ENCODE results near the gene STX16. TPM values are rescaled to one million over a fixed set of nuclear protein-coding genes. Genes with fewer than 3 reads are reported as not detected.

Gene STX16
- total and polyA plus RNA-seq, 2 donors, result 17.4 to 97.9 TPM

DNA sequence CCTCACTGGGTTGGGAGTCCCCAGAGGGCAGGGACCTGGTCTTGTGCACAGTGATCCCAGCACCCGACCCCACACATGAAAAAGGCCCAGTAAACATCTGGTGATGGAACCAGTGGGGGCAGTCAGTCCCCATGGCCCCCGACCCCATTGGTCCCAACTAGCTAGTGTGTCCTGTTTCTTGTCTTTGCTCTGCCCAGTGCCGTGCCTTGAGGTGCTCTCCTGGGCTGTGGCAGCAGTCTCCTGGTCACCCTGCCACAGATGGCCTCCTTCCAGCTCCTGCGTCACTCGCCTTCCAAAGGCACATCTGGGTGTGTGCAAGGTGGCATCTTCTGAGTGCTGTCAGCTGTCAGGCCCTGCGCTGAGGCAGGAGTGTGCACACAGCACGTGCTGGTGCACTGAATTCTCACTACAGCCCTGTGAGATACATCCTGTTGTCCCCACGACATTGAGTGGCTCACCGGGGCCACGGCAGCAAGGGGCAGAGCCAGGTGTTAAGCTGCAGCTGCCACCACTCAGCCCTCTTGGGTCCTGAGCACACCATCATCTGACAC is 45.4 kb downstream of the STX16 start:
- no peak for DNase-seq (ENCODE audit: low read depth in 6 of 9, low spot score in 9 of 9)
- Histone ChIP-seq H3K4me3 (ENCODE audit: low read length in 2 of 2) (no peak overlapping the region), H3K36me3 (ENCODE audit: control insufficient read depth in 2 of 2, insufficient read depth in 2 of 2, low read length in 1 of 2) (peaks cover 8 to 35% of the 10 kb centered on the region in 2 donors), H3K27me3 (ENCODE audit: control insufficient read depth in 2 of 2, insufficient read depth in 1 of 2, low read length in 1 of 2) (peaks cover 0 to 6% of the 10 kb centered on the region in 2 donors), H3K27ac (ENCODE audit: low read depth in 1 of 2, low read length in 1 of 2) (no peak overlapping the region), H3K4me1 (ENCODE audit: control insufficient read depth in 2 of 2, insufficient read depth in 2 of 2, low read length in 2 of 2) (peaks cover 2 to 12% of the 10 kb centered on the region in 2 donors), H3K9me3 (ENCODE audit: control insufficient read depth in 2 of 2, insufficient read depth in 1 of 2, low read length in 1 of 2) (peaks cover 0 to 1% of the 10 kb centered on the region in 2 donors)
- 96% methylated on average over 10 of the region's 10 CpGs for WGBS

GRCh38 chr20:58697201-58697866 is 46.3 kb downstream of the STX16 start:
- peaks cover 2 to 6% of the 10 kb centered on the region in 2 donors for H3K4me1 ChIP-seq (ENCODE audit: control insufficient read depth in 2 of 2, insufficient read depth in 2 of 2, low read length in 2 of 2)
- peaks cover 0 to 1% of the 10 kb centered on the region in 2 donors for H3K9me3 ChIP-seq (ENCODE audit: control insufficient read depth in 2 of 2, insufficient read depth in 1 of 2, low read length in 1 of 2)
- H3K27ac ChIP-seq (ENCODE audit: low read depth in 1 of 2, low read length in 1 of 2), result no peak overlapping the region
- H3K4me3 ChIP-seq (ENCODE audit: low read length in 2 of 2), result no peak overlapping the region
- DNase-seq (ENCODE audit: low read depth in 6 of 9, low spot score in 9 of 9), result no peak
- WGBS, result 94% methylated on average over 21 of the region's 21 CpGs
- H3K27me3 ChIP-seq (ENCODE audit: control insufficient read depth in 2 of 2, insufficient read depth in 1 of 2, low read length in 1 of 2), result peaks cover 0 to 6% of the 10 kb centered on the region in 2 donors
- peaks cover 8 to 38% of the 10 kb centered on the region in 2 donors for H3K36me3 ChIP-seq (ENCODE audit: control insufficient read depth in 2 of 2, insufficient read depth in 2 of 2, low read length in 1 of 2)

- Histone ChIP-seq H3K27me3 (ENCODE audit: control insufficient read depth in 2 of 2, insufficient read depth in 1 of 2, low read length in 1 of 2) (peaks cover 0 to 6% of the 10 kb centered on the region in 2 donors), H3K4me1 (ENCODE audit: control insufficient read depth in 2 of 2, insufficient read depth in 2 of 2, low read length in 2 of 2) (peaks cover 2 to 6% of the 10 kb centered on the region in 2 donors), H3K27ac (ENCODE audit: low read depth in 1 of 2, low read length in 1 of 2) (no peak overlapping the region), H3K4me3 (ENCODE audit: low read length in 2 of 2) (no peak overlapping the region), H3K36me3 (ENCODE audit: control insufficient read depth in 2 of 2, insufficient read depth in 2 of 2, low read length in 1 of 2) (peaks cover 12 to 44% of the 10 kb centered on the region in 2 donors), H3K9me3 (ENCODE audit: control insufficient read depth in 2 of 2, insufficient read depth in 1 of 2, low read length in 1 of 2) (peaks cover 0 to 1% of the 10 kb centered on the region in 2 donors)
- WGBS, result 97% methylated on average over 15 of the region's 15 CpGs
- no peak for DNase-seq (ENCODE audit: low read depth in 6 of 9, low spot score in 9 of 9)
These were observed 47.0 kb downstream of the STX16 start for GRCh38 chr20:58697867-58698703.

- Histone ChIP-seq H3K27ac (ENCODE audit: low read depth in 1 of 2, low read length in 1 of 2) (peak overlapping the region in 1 of 2 donors; percentile 17), H3K9me3 (ENCODE audit: control insufficient read depth in 2 of 2, insufficient read depth in 1 of 2, low read length in 1 of 2) (no peaks in the 10 kb centered on the region), H3K4me3 (ENCODE audit: low read length in 2 of 2) (no peak overlapping the region), H3K36me3 (ENCODE audit: control insufficient read depth in 2 of 2, insufficient read depth in 2 of 2, low read length in 1 of 2) (peaks cover 13 to 53% of the 10 kb centered on the region in 2 donors), H3K4me1 (ENCODE audit: control insufficient read depth in 2 of 2, insufficient read depth in 2 of 2, low read length in 2 of 2) (peaks cover 0 to 2% of the 10 kb centered on the region in 2 donors), H3K27me3 (ENCODE audit: control insufficient read depth in 2 of 2, insufficient read depth in 1 of 2, low read length in 1 of 2) (no peaks in the 10 kb centered on the region)
- WGBS, result 93% methylated on average over 27 of the region's 27 CpGs
- DNase-seq (ENCODE audit: low read depth in 6 of 9, low spot score in 9 of 9), result no peak
These were observed 47.9 kb downstream of the STX16 start for GRCh38 chr20:58698741-58699622.

- WGBS, result 97% methylated on average over 9 of the region's 9 CpGs
- no peak overlapping the region for H3K27ac ChIP-seq (ENCODE audit: low read depth in 1 of 2, low read length in 1 of 2)
- no peak for DNase-seq (ENCODE audit: low read depth in 6 of 9, low spot score in 9 of 9)
These were observed 48.6 kb downstream of the STX16 start for GRCh38 chr20:58699623-58700107.

DNA sequence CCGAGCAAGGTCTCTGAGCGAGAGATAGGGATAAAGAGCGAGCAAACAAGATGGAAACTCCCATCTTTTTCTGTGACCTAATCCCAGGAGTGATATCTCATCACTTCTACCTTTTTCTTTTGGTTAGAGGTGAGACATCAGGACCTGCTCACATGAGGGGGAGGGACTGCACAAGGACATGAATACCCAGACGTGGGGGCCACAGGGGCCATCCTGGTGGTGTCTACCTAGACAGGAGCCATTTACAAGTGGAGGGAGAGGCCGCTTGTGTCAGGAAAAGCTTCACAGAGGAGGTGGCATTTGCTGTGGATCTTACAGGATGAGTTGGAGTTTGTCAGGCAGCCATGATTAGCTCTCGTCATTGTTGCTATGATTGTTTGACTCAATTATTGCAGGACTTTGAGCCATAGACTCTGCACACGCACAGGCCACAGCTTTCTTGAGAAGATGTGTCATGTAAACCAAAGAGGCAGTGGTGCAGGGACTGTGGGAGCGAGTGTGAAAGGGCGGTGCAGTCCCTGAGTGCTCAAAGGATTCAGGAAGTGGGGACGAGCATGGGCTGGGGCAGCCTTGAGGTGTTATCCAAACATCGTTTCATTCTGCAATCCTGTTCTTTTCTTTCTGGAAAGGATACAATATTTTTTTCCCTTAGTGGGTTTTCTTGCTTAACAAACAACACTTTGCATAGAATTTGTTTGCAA is 49.2 kb downstream of the STX16 start:
- no peak overlapping the region for H3K4me3 ChIP-seq (ENCODE audit: low read length in 2 of 2)
- no peak for DNase-seq (ENCODE audit: low read depth in 6 of 9, low spot score in 9 of 9)
- H3K4me1 ChIP-seq (ENCODE audit: control insufficient read depth in 2 of 2, insufficient read depth in 2 of 2, low read length in 2 of 2), result no peaks in the 10 kb centered on the region
- H3K27ac ChIP-seq (ENCODE audit: low read depth in 1 of 2, low read length in 1 of 2), result no peak overlapping the region
- H3K9me3 ChIP-seq (ENCODE audit: control insufficient read depth in 2 of 2, insufficient read depth in 1 of 2, low read length in 1 of 2), result no peaks in the 10 kb centered on the region
- 90% methylated on average over 11 of the region's 11 CpGs for WGBS
- peaks cover 15 to 45% of the 10 kb centered on the region in 2 donors for H3K36me3 ChIP-seq (ENCODE audit: control insufficient read depth in 2 of 2, insufficient read depth in 2 of 2, low read length in 1 of 2)
- no peaks in the 10 kb centered on the region for H3K27me3 ChIP-seq (ENCODE audit: control insufficient read depth in 2 of 2, insufficient read depth in 1 of 2, low read length in 1 of 2)

More at GRCh38 chr20:58699623-58700107, 48.6 kb downstream of the STX16 start:
- no peaks in the 10 kb centered on the region for H3K9me3 ChIP-seq (ENCODE audit: control insufficient read depth in 2 of 2, insufficient read depth in 1 of 2, low read length in 1 of 2)
- no peak overlapping the region for H3K4me3 ChIP-seq (ENCODE audit: low read length in 2 of 2)
- no peaks in the 10 kb centered on the region for H3K27me3 ChIP-seq (ENCODE audit: control insufficient read depth in 2 of 2, insufficient read depth in 1 of 2, low read length in 1 of 2)
- H3K36me3 ChIP-seq (ENCODE audit: control insufficient read depth in 2 of 2, insufficient read depth in 2 of 2, low read length in 1 of 2), result peaks cover 15 to 50% of the 10 kb centered on the region in 2 donors
- H3K4me1 ChIP-seq (ENCODE audit: control insufficient read depth in 2 of 2, insufficient read depth in 2 of 2, low read length in 2 of 2), result no peaks in the 10 kb centered on the region

- 97% methylated on average over 11 of the region's 11 CpGs for WGBS
- Histone ChIP-seq H3K27me3 (ENCODE audit: control insufficient read depth in 2 of 2, insufficient read depth in 1 of 2, low read length in 1 of 2) (no peaks in the 10 kb centered on the region), H3K4me1 (ENCODE audit: control insufficient read depth in 2 of 2, insufficient read depth in 2 of 2, low read length in 2 of 2) (no peaks in the 10 kb centered on the region), H3K9me3 (ENCODE audit: control insufficient read depth in 2 of 2, insufficient read depth in 1 of 2, low read length in 1 of 2) (no peaks in the 10 kb centered on the region), H3K36me3 (ENCODE audit: control insufficient read depth in 2 of 2, insufficient read depth in 2 of 2, low read length in 1 of 2) (peaks cover 15 to 44% of the 10 kb centered on the region in 2 donors), H3K4me3 (ENCODE audit: low read length in 2 of 2) (no peak overlapping the region), H3K27ac (ENCODE audit: low read depth in 1 of 2, low read length in 1 of 2) (no peak overlapping the region)
- no peak for DNase-seq (ENCODE audit: low read depth in 6 of 9, low spot score in 9 of 9)
These were observed 49.7 kb downstream of the STX16 start for GRCh38 chr20:58700823-58701222.
